ENCODE measurements around the gene MAD2L2.

MAD2L2 gene

GRCh38 chr1:11705596-11705995, 24.6 kb upstream of the MAD2L2 start:
- no peaks in the 10 kb centered on the region for H3K9me2 ChIP-seq (ENCODE audit: low read depth, low read length)
- H3F3A ChIP-seq (ENCODE audit: insufficient read depth, low read length): no peaks in the 10 kb centered on the region
- no peak overlapping the region for H3K9ac ChIP-seq (ENCODE audit: low read length)
- H3K4me1 ChIP-seq (ENCODE audit: insufficient read depth, low read length, severe bottlenecking): no peaks in the 10 kb centered on the region
- H4K20me1 ChIP-seq (ENCODE audit: insufficient read depth, low read length): no peaks in the 10 kb centered on the region
- H2AFZ ChIP-seq (ENCODE audit: low read length): no peak overlapping the region
- no peaks in the 10 kb centered on the region for H3K9me3 ChIP-seq (ENCODE audit: low read length)
- H3K36me3 ChIP-seq (ENCODE audit: insufficient read depth, low read length): no peaks in the 10 kb centered on the region
- no peak overlapping the region for H3K27ac ChIP-seq (ENCODE audit: low read depth, low read length, poor library complexity, severe bottlenecking)
- no peaks in the 10 kb centered on the region for H3K79me2 ChIP-seq (ENCODE audit: insufficient read depth, low read length)
- H3K4me2 ChIP-seq (ENCODE audit: low read length): no peak overlapping the region
- no peak overlapping the region for H3K4me3 ChIP-seq (ENCODE audit: low read depth, low read length, poor library complexity, severe bottlenecking)
- peaks cover 5% of the 10 kb centered on the region for H3K27me3 ChIP-seq (ENCODE audit: insufficient read depth, low read length)
- TF ChIP-seq EZH2 (IDR thresholded peaks at IDR 0.05; ENCODE audit: borderline replicate concordance, low read length): no peak
- no peak for TF ChIP-seq CTCF (IDR thresholded peaks at IDR 0.05; ENCODE audit: low read length)

- Histone ChIP-seq H3K79me2 (ENCODE audit: insufficient read depth, low read length) (no peaks in the 10 kb centered on the region), H3F3A (ENCODE audit: insufficient read depth, low read length) (no peaks in the 10 kb centered on the region), H3K9me2 (ENCODE audit: low read depth, low read length) (no peaks in the 10 kb centered on the region), H4K20me1 (ENCODE audit: insufficient read depth, low read length) (no peaks in the 10 kb centered on the region), H3K27me3 (ENCODE audit: insufficient read depth, low read length) (peaks cover 5% of the 10 kb centered on the region), H3K4me2 (ENCODE audit: low read length) (no peak overlapping the region), H2AFZ (ENCODE audit: low read length) (no peak overlapping the region), H3K27ac (ENCODE audit: low read depth, low read length, poor library complexity, severe bottlenecking) (no peak overlapping the region), H3K9ac (ENCODE audit: low read length) (no peak overlapping the region), H3K4me3 (ENCODE audit: low read depth, low read length, poor library complexity, severe bottlenecking) (no peak overlapping the region), H3K9me3 (ENCODE audit: low read length) (no peaks in the 10 kb centered on the region), H3K4me1 (ENCODE audit: insufficient read depth, low read length, severe bottlenecking) (no peaks in the 10 kb centered on the region), H3K36me3 (ENCODE audit: insufficient read depth, low read length) (no peaks in the 10 kb centered on the region)
- TF ChIP-seq EZH2 (IDR thresholded peaks at IDR 0.05; ENCODE audit: borderline replicate concordance, low read length): no peak
- TF ChIP-seq CTCF (IDR thresholded peaks at IDR 0.05; ENCODE audit: low read length): no peak
Observed at GRCh38 chr1:11704691-11705475, 23.9 kb upstream of the MAD2L2 start.

GRCh38 chr1:11704194-11704529, 23.2 kb upstream of the MAD2L2 start:
- peaks cover 5% of the 10 kb centered on the region for H3K27me3 ChIP-seq (ENCODE audit: insufficient read depth, low read length)
- H3K79me2 ChIP-seq (ENCODE audit: insufficient read depth, low read length): no peaks in the 10 kb centered on the region
- no peak overlapping the region for H3K4me3 ChIP-seq (ENCODE audit: low read depth, low read length, poor library complexity, severe bottlenecking)
- no peak for TF ChIP-seq CTCF (IDR thresholded peaks at IDR 0.05; ENCODE audit: low read length)
- no peak for TF ChIP-seq EZH2 (IDR thresholded peaks at IDR 0.05; ENCODE audit: borderline replicate concordance, low read length)
- no peaks in the 10 kb centered on the region for H3K4me1 ChIP-seq (ENCODE audit: insufficient read depth, low read length, severe bottlenecking)
- no peaks in the 10 kb centered on the region for H3K36me3 ChIP-seq (ENCODE audit: insufficient read depth, low read length)
- no peaks in the 10 kb centered on the region for H3K9me3 ChIP-seq (ENCODE audit: low read length)
- H3K9me2 ChIP-seq (ENCODE audit: low read depth, low read length): no peaks in the 10 kb centered on the region
- no peak overlapping the region for H3K27ac ChIP-seq (ENCODE audit: low read depth, low read length, poor library complexity, severe bottlenecking)
- no peak overlapping the region for H3K9ac ChIP-seq (ENCODE audit: low read length)
- no peak overlapping the region for H3K4me2 ChIP-seq (ENCODE audit: low read length)
- no peaks in the 10 kb centered on the region for H4K20me1 ChIP-seq (ENCODE audit: insufficient read depth, low read length)
- H2AFZ ChIP-seq (ENCODE audit: low read length): no peak overlapping the region
- no peaks in the 10 kb centered on the region for H3F3A ChIP-seq (ENCODE audit: insufficient read depth, low read length)

Data from OCI-LY1 (cell line).